A549 (cell line): Measurements from ENCODE around the gene HSPB2. TPM values are rescaled to one million over a fixed set of nuclear protein-coding genes. Genes with fewer than 3 reads are reported as not detected.

Experiments used
- ATAC-seq, 2 experiments: fragments of 200-7000 bp in 1 of 2; fragments of >200 bp in 1 of 2; cut with Nextera tagmentation in 1 of 2; cut with Tn5 transposase in 1 of 2; 3 replicates each; pipeline versions ENCODE4 v1.8.0 to v1.9.1; 2018 to 2020; ENCODE audit warnings: mild to moderate bottlenecking in 1 of 2, moderate library complexity in 1 of 2
- CTCF ChIA-PET: fragments of 300-600 bp; sonication (Branson Sonifier 250); formaldehyde crosslinking; extraction: SDS; loops from one replicate; lab custom pipeline; 2021; ENCODE audit warnings: antibody characterized with exemption, inconsistent platforms; lab: Yijun Ruan, JAX
- POLR2A ChIA-PET: fragments of 350-600 bp; formaldehyde crosslinking; extraction: SDS; loops from one replicate; lab custom pipeline; 2021; ENCODE audit warnings: antibody characterized with exemption, inconsistent platforms; lab: Yijun Ruan, JAX
- DNase-seq, 2 experiments: peaks; one replicate each; pipeline versions ENCODE4 v3.0.0 to v3.0.0-alpha.2; 2011 to 2016; ENCODE audit warnings: low read depth in 1 of 2, low spot score in 1 of 2
- FAIRE-seq: peaks from 2 replicates; lab custom pipeline; 2011; peaks lifted over from hg19 to GRCh38; lab: Jason Lieb, UNC
- H3K27ac ChIP-seq, 2 experiments: fragments of >200 bp; sonication (Bioruptor Twin); formaldehyde crosslinking; 3 replicates each; pipeline ENCODE4 v1.5.1; 2016 to 2017
- H3K4me1 ChIP-seq: fragments of >200 bp; sonication (Bioruptor Twin); formaldehyde crosslinking; 3 replicates; pipeline ENCODE4 v1.6.1; 2016
- H3K4me2 ChIP-seq: fragments of >200 bp; sonication (Bioruptor Twin); formaldehyde crosslinking; 3 replicates; pipeline ENCODE4 v1.6.1; 2016
- H3K4me3 ChIP-seq: fragments of >200 bp; sonication (Bioruptor Twin); formaldehyde crosslinking; 3 replicates; pipeline ENCODE4 v1.5.1; 2016
- H3K9me3 ChIP-seq: fragments of >200 bp; sonication (Bioruptor Twin); formaldehyde crosslinking; 3 replicates; pipeline ENCODE4 v1.6.1; 2016
- BCL3 ChIP-seq: fragments of >200 bp; sonication (Bioruptor Twin); formaldehyde crosslinking; IDR thresholded peaks from 3 replicates; pipeline ENCODE4 v1.6.1; 2016
- BHLHE40 ChIP-seq: IDR thresholded peaks from 2 replicates; pipeline ENCODE4 v1.6.1; 2012; ENCODE audit warnings: low read depth, low read length, inconsistent platforms
- CEBPB ChIP-seq, 2 experiments: fragments of >200 bp in 1 of 2; sonication (Bioruptor Twin) in 1 of 2; formaldehyde crosslinking in 1 of 2; IDR thresholded peaks; 2 replicates each; pipeline ENCODE4 v1.6.1; 2012 to 2016
- CTCF ChIP-seq: fragments of >200 bp; sonication (Bioruptor Twin); formaldehyde crosslinking; IDR thresholded peaks from 3 replicates; pipeline ENCODE4 v1.5.1; 2016
- EP300 ChIP-seq, 2 experiments: fragments of >200 bp; sonication (Bioruptor Twin); formaldehyde crosslinking; IDR thresholded peaks; 2 replicates in 1 of 2; 3 replicates in 1 of 2; pipeline ENCODE4 v1.6.1; 2016 to 2017
- FOSB ChIP-seq: fragments of 250-450 bp; sonication (Bioruptor Pico); IDR thresholded peaks from 2 replicates; pipeline ENCODE4 v1.5.0; 2020; ENCODE audit warnings: mild to moderate bottlenecking, moderate library complexity
- FOXS1 ChIP-seq: fragments of 250-450 bp; sonication (Bioruptor Pico); IDR thresholded peaks from 2 replicates; pipeline ENCODE4 v1.5.0; 2020; ENCODE audit warnings: mild to moderate bottlenecking, moderate library complexity
- GATA3 ChIP-seq: IDR thresholded peaks from 2 replicates; pipeline ENCODE4 v1.6.1; 2012; ENCODE audit warnings: borderline replicate concordance
- HDAC2 ChIP-seq: fragments of 200-600 bp; sonication (generic); IDR thresholded peaks from 2 replicates; pipeline ENCODE4 v1.6.1; 2016
- HOXA7 ChIP-seq: fragments of 250-450 bp; sonication (Bioruptor Pico); IDR thresholded peaks from 2 replicates; pipeline ENCODE4 v1.5.0; 2020; ENCODE audit warnings: mild to moderate bottlenecking, moderate library complexity
- JUN ChIP-seq, 2 experiments: fragments of >200 bp; sonication (Bioruptor Twin); formaldehyde crosslinking; IDR thresholded peaks; 2 replicates in 1 of 2; 3 replicates in 1 of 2; pipeline ENCODE4 v1.6.1; 2016 to 2017
- MAFK ChIP-seq: fragments of 450-650 bp; IDR thresholded peaks from 2 replicates; pipeline ENCODE4 v1.6.1; 2014; ENCODE audit not compliant: partially characterized antibody
- MYC ChIP-seq: IDR thresholded peaks from 2 replicates; pipeline ENCODE4 v1.6.1; 2012; ENCODE audit warnings: mild to moderate bottlenecking, inconsistent platforms, low read length, improper control_type of control experiment, borderline replicate concordance
- NFE2L2 ChIP-seq: fragments of 150-350 bp; conservative IDR thresholded peaks from 2 replicates; pipeline ENCODE4 v1.6.1; 2014; ENCODE audit warnings: low read length
- PHF8 ChIP-seq: fragments of 200-600 bp; sonication (generic); IDR thresholded peaks from 2 replicates; pipeline ENCODE4 v1.6.1; 2016; ENCODE audit warnings: low read depth, mild to moderate bottlenecking, antibody characterized with exemption, moderate library complexity, borderline replicate concordance
- RARB ChIP-seq: fragments of 250-450 bp; sonication (Bioruptor Pico); IDR thresholded peaks from 2 replicates; pipeline ENCODE4 v1.8.0; 2021; ENCODE audit warnings: mild to moderate bottlenecking, moderate library complexity
- RCOR1 ChIP-seq: fragments of 150-350 bp; IDR thresholded peaks from 2 replicates; pipeline ENCODE4 v1.6.1; 2014; ENCODE audit warnings: antibody characterized with exemption, low read length, low read depth
- REST ChIP-seq: fragments of 200-600 bp; sonication (generic); IDR thresholded peaks from 2 replicates; pipeline ENCODE4 v1.6.1; 2016; ENCODE audit warnings: antibody characterized with exemption, mild to moderate bottlenecking, moderate library complexity
- SMC3 ChIP-seq: fragments of >200 bp; sonication (Bioruptor Twin); formaldehyde crosslinking; IDR thresholded peaks from 3 replicates; pipeline ENCODE4 v1.6.1; 2018; ENCODE audit warnings: inconsistent platforms
- ZFP36 ChIP-seq: fragments of 450-650 bp; IDR thresholded peaks from 2 replicates; pipeline ENCODE4 v1.6.1; 2014; ENCODE audit warnings: borderline replicate concordance; ENCODE audit not compliant: partially characterized antibody
- WGBS: methylation state at CpG from one replicate; pipeline ENCODE4 v1.1.6; 2017; ENCODE audit errors: missing lambda C conversion rate; 5-methylcytosine and 5-hydroxymethylcytosine counted together
- polyA plus RNA-seq, 4 experiments: library from polyadenylated mRNA; depleted of rRNA in 3 of 4; stranded (reverse); fragments of >200 nt; fragmentation: RNase III in 1 of 4; extraction: RNeasy Plus Mini Kit Qiagen cat#74134 plus additional on column Dnase treatment in 1 of 4; gene quantifications; 2 replicates in 3 of 4; 3 replicates in 1 of 4; pipeline ENCODE4 v1.2.3, GENCODE V29; 2011 to 2017

HSPB2 gene
- polyA plus RNA-seq, 2 of the 4 experiments (the other 2 are of a cell fraction): not detected

GRCh38 chr11:111916768-111917167 lies 4.2 kb downstream of the HSPB2 start:
- no CpG with 5 or more reads among the region's 1 CpG for whole genome bisulfite sequencing
- CTCF ChIA-PET: no interaction called here
- FAIRE-seq (no peak), ATAC-seq (no peak), DNase-seq (no peak)
- Histone ChIP-seq H3K4me1 (peaks cover 9% of the 10 kb centered on the region), H3K9me3 (no peaks in the 10 kb centered on the region), H3K27ac (no peak overlapping the region), H3K4me2 (no peak overlapping the region), H3K4me3 (no peak overlapping the region)
- POLR2A ChIA-PET: interaction anchor here (0.9 kb wide), 1 partner anchor 10 kb away, joined by 4 read pairs; no protein-coding TSS in a partner anchor
- TF ChIP-seq GATA3: no peak

- no peak overlapping the region for H3K27ac ChIP-seq
- no peak overlapping the region for H3K4me2 ChIP-seq
- DNase-seq (no peak), ATAC-seq (no peak)
- peaks cover 6% of the 10 kb centered on the region for H3K4me1 ChIP-seq
- no peaks in the 10 kb centered on the region for H3K9me3 ChIP-seq
- H3K4me3 ChIP-seq: no peak overlapping the region
- CTCF ChIA-PET: interaction anchor here (1.2 kb wide), 1 partner anchor 65 kb away, joined by 3 read pairs; no protein-coding TSS in a partner anchor
- POLR2A ChIA-PET: interaction anchor here (0.9 kb wide), 1 partner anchor 9 kb away, joined by 4 read pairs; no protein-coding TSS in a partner anchor
- no peak for TF ChIP-seq NFE2L2
- no peak for TF ChIP-seq MAFK
- no peak for TF ChIP-seq CEBPB (IDR thresholded peaks at IDR 0.05)
- TF ChIP-seq HOXA7 (CRISPR knock-in tag): no peak
- no peak for TF ChIP-seq RCOR1
- TF ChIP-seq ZFP36: no peak
- TF ChIP-seq BHLHE40: no peak
- TF ChIP-seq FOSB (CRISPR knock-in tag): no peak
- TF ChIP-seq PHF8: no peak
- no peak for TF ChIP-seq MYC
- TF ChIP-seq HDAC2: no peak
- TF ChIP-seq EP300 (IDR thresholded peaks at IDR 0.05): no peak
- no peak for TF ChIP-seq FOXS1 (CRISPR knock-in tag)
- TF ChIP-seq REST: no peak
- TF ChIP-seq CTCF: no peak
- no peak for TF ChIP-seq BCL3
- TF ChIP-seq RARB (CRISPR knock-in tag): no peak
- TF ChIP-seq SMC3: no peak
- TF ChIP-seq JUN (IDR thresholded peaks at IDR 0.05): no peak
- TF ChIP-seq, all 56 proteins: peak for 0
- WGBS: 48% methylated on average over 2 of the region's 2 CpGs
- FAIRE-seq: no peak
These were observed 4.8 kb downstream of the HSPB2 start for GRCh38 chr11:111917312-111917711.
